IPS-18c (cell line): ENCODE measurements around the gene COQ10B.
"Not testable (repeated sequence)": the region's sequence is repeated elsewhere in the genome, so short reads cannot be mapped to it uniquely, and the experiment has no call there.

ENCODE experiments used
- H3K4me3 ChIP-seq: 2 replicates; pipeline ENCODE4 v1.7.0; 2013; ENCODE audit warnings: low read depth, mild to moderate bottlenecking, low read length, moderate library complexity; ENCODE audit not compliant: insufficient read depth
- H3K9me3 ChIP-seq: one replicate; pipeline ENCODE4 v1.6.1; 2013; ENCODE audit warnings: mild to moderate bottlenecking, low read length, moderate library complexity; ENCODE audit not compliant: control insufficient read depth, insufficient read depth

The COQ10B gene

DNA sequence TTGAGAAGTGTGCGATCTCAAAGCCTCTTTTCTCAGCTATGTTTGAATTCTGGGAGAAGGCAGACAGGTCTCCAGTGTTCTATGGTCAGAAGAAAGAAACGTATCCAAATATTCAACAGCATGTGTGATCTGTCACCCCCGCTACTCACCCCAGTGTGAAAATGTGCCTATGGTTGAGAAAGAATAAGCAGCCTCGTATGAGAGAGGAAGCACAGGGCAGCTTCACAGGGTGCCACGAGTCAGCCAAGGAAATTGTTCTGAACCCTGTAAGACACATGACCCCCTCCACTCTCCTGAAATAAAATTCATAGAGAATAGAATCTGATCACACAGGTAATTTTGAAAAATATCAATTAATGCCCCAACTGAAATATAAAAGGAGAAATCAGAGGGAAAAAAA, 10.5 kb upstream of the COQ10B start:
- no peaks in the 10 kb centered on the region for H3K9me3 ChIP-seq
- H3K4me3 ChIP-seq = no peak overlapping the region

GRCh38 chr2:197445746-197446145, 7.6 kb upstream of the COQ10B start:
- Histone ChIP-seq H3K9me3 (no peaks in the 10 kb centered on the region), H3K4me3 (no peak overlapping the region)

GRCh38 chr2:197446844-197447243, 6.5 kb upstream of the COQ10B start:
- no peaks in the 10 kb centered on the region for H3K9me3 ChIP-seq
- H3K4me3 ChIP-seq = no peak overlapping the region

GRCh38 chr2:197450465-197450864, 2.9 kb upstream of the COQ10B start:
- Histone ChIP-seq H3K4me3 (no peak overlapping the region), H3K9me3 (no peaks in the 10 kb centered on the region)

DNA sequence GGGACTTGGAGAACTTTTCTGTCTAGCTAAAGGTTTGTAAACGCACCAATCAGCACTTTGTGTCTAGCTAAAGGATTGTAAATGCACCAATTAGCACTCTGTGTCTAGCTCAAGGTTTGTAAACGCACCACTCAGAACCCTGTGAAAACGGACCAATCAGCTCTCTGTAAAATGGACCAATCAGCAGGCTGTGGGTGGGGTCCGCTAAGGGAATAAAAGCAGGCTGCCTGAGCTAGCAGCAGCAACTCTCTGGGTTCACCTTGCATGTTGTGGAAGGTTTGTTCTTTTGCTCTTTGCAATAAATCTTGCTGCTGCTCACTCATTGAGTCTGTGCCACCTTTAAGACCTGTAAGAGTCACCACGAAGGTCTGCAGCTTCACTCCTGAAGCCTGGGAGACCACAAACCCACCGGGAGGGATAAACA, 2.4 kb upstream of the COQ10B start:
- H3K9me3 ChIP-seq, H3K4me3 ChIP-seq: not testable (repeated sequence)

- Histone ChIP-seq H3K4me3 (peak overlapping the region; percentile 56), H3K9me3 (no peaks in the 10 kb centered on the region)
These were observed 614 bp upstream of the COQ10B start for GRCh38 chr2:197452754-197453122.

DNA sequence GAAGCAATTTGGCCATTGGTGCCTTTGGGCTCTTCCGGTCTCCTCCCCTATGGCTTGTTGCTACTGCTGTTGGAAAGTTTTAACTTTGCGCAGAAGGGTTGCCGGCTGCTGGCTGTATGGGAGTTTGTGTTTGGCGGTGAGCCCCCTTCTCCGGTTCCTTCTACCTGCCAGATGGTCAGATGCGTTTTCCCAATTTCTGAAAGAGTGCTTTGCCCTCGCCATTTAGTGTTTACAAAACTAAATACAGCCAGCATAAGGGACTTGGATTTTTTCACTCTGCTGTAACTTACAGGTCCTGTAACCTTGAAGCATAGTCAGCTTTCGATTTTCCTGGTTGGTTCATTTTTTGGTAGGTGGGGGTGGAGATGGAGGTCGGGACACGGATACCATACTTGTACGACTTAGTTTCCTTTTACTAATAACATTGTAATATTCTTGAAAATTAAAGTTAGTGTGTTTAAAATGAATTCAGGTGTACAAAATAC, 604 bp downstream of the COQ10B start:
- H3K9me3 ChIP-seq = no peaks in the 10 kb centered on the region
- peak overlapping the region; percentile 100 for H3K4me3 ChIP-seq

GRCh38 chr2:197454923-197455322, 1.6 kb downstream of the COQ10B start:
- Histone ChIP-seq H3K9me3 (no peaks in the 10 kb centered on the region), H3K4me3 (no peak overlapping the region)

GRCh38 chr2:197455428-197455827, 2.1 kb downstream of the COQ10B start:
- Histone ChIP-seq H3K4me3 (no peak overlapping the region), H3K9me3 (no peaks in the 10 kb centered on the region)

DNA sequence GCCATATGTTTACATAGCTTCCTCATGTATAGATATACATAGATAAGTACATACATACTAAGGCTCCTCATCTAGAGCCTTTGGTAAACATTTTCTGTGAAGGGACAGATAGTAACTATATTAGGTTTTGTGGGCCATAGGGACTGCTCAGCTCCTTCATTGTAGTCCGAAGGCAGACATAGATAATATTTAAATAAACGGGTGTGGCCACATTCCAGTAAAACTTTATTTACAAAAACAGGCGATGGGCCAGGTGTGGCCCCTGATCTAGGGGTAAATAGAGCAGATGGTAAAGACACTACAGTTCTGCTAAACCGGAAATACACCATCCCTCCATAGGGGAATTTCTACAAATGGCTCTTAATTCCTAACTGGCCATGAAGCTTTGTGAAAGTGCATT, 7.3 kb downstream of the COQ10B start:
- H3K4me3 ChIP-seq = no peak overlapping the region
- no peaks in the 10 kb centered on the region for H3K9me3 ChIP-seq

GRCh38 chr2:197461057-197461456, 7.7 kb downstream of the COQ10B start:
- Histone ChIP-seq H3K9me3 (no peaks in the 10 kb centered on the region), H3K4me3 (no peak overlapping the region)

DNA sequence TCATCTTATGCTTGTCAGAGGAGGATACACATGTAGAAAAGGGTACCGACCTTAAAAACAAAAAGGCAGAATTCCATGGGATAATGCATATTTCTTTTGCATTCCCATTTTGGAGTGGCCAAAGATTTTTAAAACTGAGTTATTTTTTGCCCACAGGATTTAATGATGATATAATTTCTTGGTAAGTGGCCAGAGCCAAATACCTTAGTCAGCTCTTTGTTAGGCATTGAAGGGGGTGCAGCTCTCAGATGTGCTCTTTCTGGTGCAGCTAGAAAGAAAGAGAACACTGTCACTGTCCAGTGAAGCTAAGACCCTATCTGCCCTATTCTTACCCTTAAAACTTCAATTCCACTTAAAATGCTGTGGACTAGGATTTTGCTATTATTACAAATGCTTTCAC, 10.8 kb downstream of the COQ10B start:
- Histone ChIP-seq H3K9me3 (no peaks in the 10 kb centered on the region), H3K4me3 (no peak overlapping the region)

DNA sequence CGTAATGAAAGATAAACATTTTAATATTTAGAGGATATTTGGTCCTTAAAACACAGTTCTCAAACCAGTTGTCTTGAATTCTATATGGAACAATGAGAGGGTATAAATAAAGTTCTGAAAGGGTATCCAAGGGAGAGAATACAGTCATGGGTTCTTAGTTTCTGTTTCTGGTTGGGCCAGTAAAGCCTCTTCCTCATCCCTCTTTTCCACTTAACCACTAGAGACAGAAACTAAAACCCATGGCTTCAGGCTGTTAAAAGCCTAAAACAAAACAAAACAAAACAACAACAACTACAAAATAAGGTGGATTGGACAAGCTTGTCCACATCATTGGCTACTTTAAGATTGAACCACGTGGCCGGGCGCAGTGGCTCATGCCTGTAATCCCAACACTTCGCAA, 18.8 kb downstream of the COQ10B start:
- H3K4me3 ChIP-seq = no peak overlapping the region
- H3K9me3 ChIP-seq = no peaks in the 10 kb centered on the region

DNA sequence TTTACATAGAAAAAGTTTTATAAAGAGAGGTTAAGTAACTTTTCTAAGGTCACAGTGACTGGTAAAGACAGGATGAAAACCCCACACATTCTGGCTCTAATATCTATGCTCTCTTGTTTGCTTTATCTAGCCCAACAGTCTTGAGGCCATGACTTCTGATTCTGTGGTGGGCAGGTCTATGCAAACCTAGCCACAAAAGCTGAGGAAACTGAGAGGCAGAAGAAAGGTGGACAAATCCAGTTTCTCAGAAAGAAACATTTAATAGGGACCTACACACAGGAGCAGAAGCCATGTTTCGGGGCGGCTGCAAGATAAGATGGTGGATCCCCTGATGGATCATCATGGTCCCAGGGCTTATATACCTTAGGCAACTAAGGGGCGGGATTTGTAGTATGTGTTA, 24.4 kb downstream of the COQ10B start:
- H3K4me3 ChIP-seq = no peak overlapping the region
- no peaks in the 10 kb centered on the region for H3K9me3 ChIP-seq

DNA sequence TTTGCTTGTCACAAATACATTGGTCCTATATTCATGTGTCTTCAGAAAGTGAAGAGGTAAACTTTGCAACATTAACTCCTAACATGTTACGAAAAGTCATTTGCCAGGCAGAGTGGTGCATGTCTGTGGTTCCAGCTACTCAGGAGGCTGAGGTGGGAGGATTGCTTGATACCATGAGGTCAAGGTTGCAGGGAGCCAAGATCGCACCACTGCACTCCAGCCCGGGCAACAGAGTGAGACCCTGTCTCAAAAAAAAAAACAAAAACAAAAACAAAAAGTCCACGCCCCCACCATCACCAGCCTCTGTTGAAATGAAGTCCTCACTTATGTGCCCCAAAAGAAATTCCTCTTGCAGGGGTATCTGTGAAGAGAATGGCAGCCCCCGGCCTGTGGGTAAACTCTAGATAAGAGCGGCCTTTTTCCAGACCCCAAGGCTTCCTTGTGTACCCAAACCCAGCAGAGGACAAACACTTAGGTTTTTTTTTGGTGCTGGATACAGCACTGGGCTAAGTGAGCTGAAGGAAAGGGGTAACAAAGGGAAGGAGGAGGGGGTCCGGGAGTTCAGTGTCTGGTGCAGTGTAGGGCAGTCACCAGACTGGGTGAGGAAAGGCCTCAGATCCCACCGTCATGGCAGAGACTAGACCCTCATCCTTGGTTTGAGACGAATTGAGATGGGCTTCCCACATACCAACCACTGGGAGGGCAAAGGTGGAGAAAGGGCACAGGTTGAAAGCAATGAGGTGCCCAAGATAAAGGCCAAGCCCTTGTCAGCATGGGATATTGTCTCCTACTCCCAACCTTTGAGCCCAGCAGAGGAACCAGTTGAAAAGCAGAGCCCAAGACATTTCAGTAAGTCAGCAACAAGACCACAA, 27.0 kb downstream of the COQ10B start:
- H3K4me3 ChIP-seq = no peak overlapping the region
- H3K9me3 ChIP-seq = no peaks in the 10 kb centered on the region

DNA sequence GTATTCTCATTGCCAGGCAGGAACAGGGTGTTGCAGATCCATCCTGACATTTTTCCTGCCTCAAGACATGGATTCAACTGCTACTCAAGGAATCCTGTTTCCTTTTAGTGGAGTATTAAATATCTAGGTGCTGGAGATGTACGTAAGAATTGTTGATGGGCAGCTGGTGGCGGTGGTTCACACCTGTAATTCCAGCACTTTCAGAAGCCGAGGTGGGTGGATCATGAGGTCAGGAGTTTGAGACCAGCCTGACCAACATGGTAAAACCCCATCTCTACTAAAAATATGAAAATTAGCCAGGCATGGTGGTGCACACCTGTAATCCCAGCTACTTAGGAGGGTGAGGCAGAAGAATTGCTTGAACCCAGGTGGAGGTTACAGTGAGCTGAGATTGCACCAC, 30.9 kb downstream of the COQ10B start:
- H3K4me3 ChIP-seq, H3K9me3 ChIP-seq: not testable (repeated sequence)

- Histone ChIP-seq H3K4me3 (no peak overlapping the region), H3K9me3 (no peaks in the 10 kb centered on the region)
These were observed 32.8 kb downstream of the COQ10B start for GRCh38 chr2:197486175-197486574.

DNA sequence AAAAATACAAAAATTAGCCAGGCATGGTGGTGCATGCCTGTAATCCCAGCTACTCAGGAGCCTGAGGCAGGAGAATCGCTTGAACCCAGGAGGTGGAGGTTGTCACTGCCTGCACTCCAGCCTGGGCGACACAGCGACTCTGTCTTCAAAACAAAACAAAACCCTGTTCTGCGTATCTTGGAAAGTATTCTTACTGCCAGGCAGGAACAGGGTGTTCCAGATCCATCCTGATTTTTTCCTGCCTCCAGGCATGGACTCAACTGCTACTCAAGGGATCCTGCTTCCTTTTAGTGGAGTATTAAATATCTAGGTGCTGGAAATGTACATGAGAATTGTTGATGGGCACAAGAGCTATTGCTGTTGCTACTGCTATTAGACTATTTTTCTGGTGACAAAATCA, 34.0 kb downstream of the COQ10B start:
- Histone ChIP-seq H3K4me3 (no peak overlapping the region), H3K9me3 (no peaks in the 10 kb centered on the region)
